Measurements from ENCODE around the gene FTSJ3.

DNA sequence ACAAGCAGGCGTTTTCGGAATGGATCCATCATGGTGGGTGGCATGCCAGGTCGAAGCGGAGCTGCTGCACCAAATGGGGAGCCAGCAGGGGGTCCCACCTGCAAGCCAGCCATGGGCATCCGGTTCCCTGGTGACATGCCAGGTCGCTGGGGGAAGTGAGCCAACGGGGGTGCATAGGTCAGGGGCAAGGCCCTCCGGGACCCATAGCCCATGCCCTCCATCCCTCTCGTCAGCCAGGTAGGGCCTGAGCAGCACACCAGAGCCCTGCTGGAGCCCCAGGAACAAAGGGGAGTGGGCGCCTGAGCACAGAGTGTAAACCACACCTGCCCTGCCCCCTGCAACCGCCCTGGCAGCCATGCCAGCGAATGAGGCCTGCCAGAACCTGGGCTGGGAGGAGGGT is 10.0 kb upstream of the FTSJ3 start:
- TF ChIP-seq POLR2A (IDR thresholded peaks at IDR 0.05), result no peak
- TF ChIP-seq, protein P1, sequence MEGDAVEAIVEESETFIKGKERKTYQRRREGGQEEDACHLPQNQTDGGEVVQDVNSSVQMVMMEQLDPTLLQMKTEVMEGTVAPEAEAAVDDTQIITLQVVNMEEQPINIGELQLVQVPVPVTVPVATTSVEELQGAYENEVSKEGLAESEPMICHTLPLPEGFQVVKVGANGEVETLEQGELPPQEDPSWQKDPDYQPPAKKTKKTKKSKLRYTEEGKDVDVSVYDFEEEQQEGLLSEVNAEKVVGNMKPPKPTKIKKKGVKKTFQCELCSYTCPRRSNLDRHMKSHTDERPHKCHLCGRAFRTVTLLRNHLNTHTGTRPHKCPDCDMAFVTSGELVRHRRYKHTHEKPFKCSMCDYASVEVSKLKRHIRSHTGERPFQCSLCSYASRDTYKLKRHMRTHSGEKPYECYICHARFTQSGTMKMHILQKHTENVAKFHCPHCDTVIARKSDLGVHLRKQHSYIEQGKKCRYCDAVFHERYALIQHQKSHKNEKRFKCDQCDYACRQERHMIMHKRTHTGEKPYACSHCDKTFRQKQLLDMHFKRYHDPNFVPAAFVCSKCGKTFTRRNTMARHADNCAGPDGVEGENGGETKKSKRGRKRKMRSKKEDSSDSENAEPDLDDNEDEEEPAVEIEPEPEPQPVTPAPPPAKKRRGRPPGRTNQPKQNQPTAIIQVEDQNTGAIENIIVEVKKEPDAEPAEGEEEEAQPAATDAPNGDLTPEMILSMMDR (IDR thresholded peaks at IDR 0.05), result no peak
- TF ChIP-seq POLR2AphosphoS5 (IDR thresholded peaks at IDR 0.05), result no peak
- TF ChIP-seq EP300 (IDR thresholded peaks at IDR 0.05), result no peak

Measured in gastroesophageal sphincter (tissue), 3 donors.